GM23338 (cell line): ENCODE measurements around the gene INO80. TPM values are rescaled to one million over a fixed set of nuclear protein-coding genes. Genes with fewer than 3 reads are reported as not detected.

Source experiments
- ATAC-seq: fragments of 200-7000 bp; cut with Tn5 transposase; 3 replicates; pipeline ENCODE4 v1.9.1; 2020
- DNase-seq: peaks from one replicate; pipeline ENCODE4 v3.0.0-alpha.2; 2015; ENCODE audit warnings: low spot score
- H2AFZ ChIP-seq: fragments of 200-600 bp; sonication (generic); 2 replicates; pipeline ENCODE4 v1.8.0; 2016; ENCODE audit warnings: antibody characterized with exemption, mild to moderate bottlenecking, moderate library complexity
- H3F3A ChIP-seq: fragments of 200-600 bp; sonication (generic); replicated peaks from 2 replicates; pipeline ENCODE4 v1.8.0; 2017; ENCODE audit warnings: antibody characterized with exemption, mixed run types, low read depth
- H3K27ac ChIP-seq: fragments of 200-600 bp; sonication (generic); 2 replicates; pipeline ENCODE4 v1.6.1; 2016; ENCODE audit warnings: low read depth
- H3K27me3 ChIP-seq: fragments of 200-600 bp; sonication (generic); 2 replicates; pipeline ENCODE4 v1.8.0; 2016; ENCODE audit warnings: mild to moderate bottlenecking, mixed run types, moderate library complexity; ENCODE audit not compliant: insufficient read depth
- H3K36me3 ChIP-seq: fragments of 200-600 bp; sonication (generic); 2 replicates; pipeline ENCODE4 v1.8.0; 2016; ENCODE audit warnings: mild to moderate bottlenecking; ENCODE audit not compliant: insufficient read depth
- H3K4me1 ChIP-seq: fragments of 200-600 bp; sonication (generic); 2 replicates; pipeline ENCODE4 v1.8.0; 2016; ENCODE audit warnings: mild to moderate bottlenecking, moderate library complexity; ENCODE audit not compliant: insufficient read depth
- H3K4me2 ChIP-seq: fragments of 200-600 bp; sonication (generic); 2 replicates; pipeline ENCODE4 v1.7.1; 2017; ENCODE audit warnings: mixed run types
- H3K4me3 ChIP-seq: fragments of 200-600 bp; sonication (generic); 2 replicates; pipeline ENCODE4 v1.6.1; 2016; ENCODE audit warnings: mixed run types
- H3K79me2 ChIP-seq: fragments of 200-600 bp; sonication (generic); replicated peaks from 2 replicates; pipeline ENCODE4 v1.8.0; 2017; ENCODE audit warnings: mild to moderate bottlenecking; ENCODE audit not compliant: insufficient read depth
- H3K9me2 ChIP-seq: fragments of 200-600 bp; sonication (generic); 2 replicates; pipeline ENCODE4 v1.8.0; 2017; ENCODE audit not compliant: insufficient read depth
- H4K20me1 ChIP-seq: fragments of 200-600 bp; sonication (generic); replicated peaks from 2 replicates; pipeline ENCODE4 v1.8.0; 2017; ENCODE audit warnings: mild to moderate bottlenecking; ENCODE audit not compliant: insufficient read depth
- H3K27ac Mint-ChIP-seq: 2 replicates; pipeline ENCODE4 v1.8.0; 2020; ENCODE audit warnings: inconsistent platforms, mild to moderate bottlenecking, moderate library complexity, mixed read lengths
- H3K27me3 Mint-ChIP-seq: 3 replicates; pipeline ENCODE4 v1.8.0; 2022; ENCODE audit warnings: low read depth, mild to moderate bottlenecking, moderate library complexity, mixed read lengths, inconsistent platforms; ENCODE audit not compliant: insufficient read depth, poor library complexity
- H3K36me3 Mint-ChIP-seq: 3 replicates; pipeline ENCODE4 v1.8.0; 2021; ENCODE audit warnings: low read depth, mild to moderate bottlenecking, inconsistent platforms, moderate library complexity, mixed read lengths
- H3K4me1 Mint-ChIP-seq: 3 replicates; pipeline ENCODE4 v1.8.0; 2020; ENCODE audit warnings: mild to moderate bottlenecking, inconsistent platforms, mixed read lengths
- H3K4me3 Mint-ChIP-seq: 3 replicates; pipeline ENCODE4 v1.8.0; 2021; ENCODE audit warnings: moderate library complexity, mild to moderate bottlenecking, inconsistent platforms, mixed read lengths
- H3K9me3 Mint-ChIP-seq: 3 replicates; pipeline ENCODE4 v1.8.0; 2020; ENCODE audit warnings: moderate library complexity, mild to moderate bottlenecking, inconsistent platforms, mixed read lengths
- EZH2phosphoT487 ChIP-seq: fragments of 200-600 bp; sonication (generic); IDR thresholded peaks from one replicate; pipeline ENCODE4 v1.8.1; 2018; ENCODE audit warnings: antibody characterized with exemption; ENCODE audit not compliant: unreplicated experiment
- JUNB ChIP-seq: IDR thresholded peaks from one replicate; pipeline ENCODE4 v1.6.1; 2016; ENCODE audit warnings: antibody characterized with exemption; ENCODE audit not compliant: unreplicated experiment
- STAT1 ChIP-seq: IDR thresholded peaks from one replicate; pipeline ENCODE4 v1.6.1; 2016; ENCODE audit warnings: antibody characterized with exemption; ENCODE audit not compliant: unreplicated experiment
- ZNF331 ChIP-seq: fragments of 250-450 bp; sonication (Bioruptor Pico); IDR thresholded peaks from 2 replicates; pipeline ENCODE4 v1.5.0; 2020; ENCODE audit warnings: low read depth, mild to moderate bottlenecking, moderate library complexity
- polyA plus RNA-seq: library from polyadenylated mRNA; unstranded; fragments of >200 nt; fragmentation: Nextera tagmentation; extraction: Ambion mirVana; gene quantifications from 2 replicates; pipeline ENCODE4 v1.2.1, GENCODE V29; 2016
- total RNA-seq: library from RNA; depleted of rRNA; stranded (reverse); fragments of >200 nt; shearing (Covaris generic); gene quantifications from 2 replicates; pipeline ENCODE4 v1.2.3, GENCODE V29; 2014
- TF ChIP-seq, protein P1 (sequence below): fragments of 250-450 bp; sonication (Bioruptor Pico); IDR thresholded peaks from 2 replicates; pipeline ENCODE4 v1.5.0; 2020; ENCODE audit warnings: mild to moderate bottlenecking, moderate library complexity

The INO80 gene
- total and polyA plus RNA-seq, 2 experiments from 2014 or later = 6.5 to 24.9 TPM

DNA sequence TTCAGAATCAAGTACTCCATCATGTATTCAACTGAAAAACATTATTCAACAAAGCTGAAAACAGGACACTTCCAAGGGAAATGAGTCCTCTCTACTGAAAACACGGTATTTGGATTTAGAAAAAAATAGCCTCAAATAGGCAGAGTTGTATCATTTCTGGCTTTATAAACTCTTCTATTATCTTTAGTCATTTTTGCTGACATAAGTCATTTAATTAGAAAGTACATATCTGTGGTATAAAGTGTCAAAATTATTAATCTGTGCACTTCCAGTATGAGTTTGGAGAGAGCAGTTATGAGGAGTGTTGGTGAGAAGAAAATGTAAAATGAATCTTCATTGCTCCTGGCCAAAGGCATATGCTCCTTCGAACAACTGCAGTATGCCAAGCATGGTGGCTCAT, 59.3 kb downstream of the INO80 start (continued):
- TF ChIP-seq, protein P1, sequence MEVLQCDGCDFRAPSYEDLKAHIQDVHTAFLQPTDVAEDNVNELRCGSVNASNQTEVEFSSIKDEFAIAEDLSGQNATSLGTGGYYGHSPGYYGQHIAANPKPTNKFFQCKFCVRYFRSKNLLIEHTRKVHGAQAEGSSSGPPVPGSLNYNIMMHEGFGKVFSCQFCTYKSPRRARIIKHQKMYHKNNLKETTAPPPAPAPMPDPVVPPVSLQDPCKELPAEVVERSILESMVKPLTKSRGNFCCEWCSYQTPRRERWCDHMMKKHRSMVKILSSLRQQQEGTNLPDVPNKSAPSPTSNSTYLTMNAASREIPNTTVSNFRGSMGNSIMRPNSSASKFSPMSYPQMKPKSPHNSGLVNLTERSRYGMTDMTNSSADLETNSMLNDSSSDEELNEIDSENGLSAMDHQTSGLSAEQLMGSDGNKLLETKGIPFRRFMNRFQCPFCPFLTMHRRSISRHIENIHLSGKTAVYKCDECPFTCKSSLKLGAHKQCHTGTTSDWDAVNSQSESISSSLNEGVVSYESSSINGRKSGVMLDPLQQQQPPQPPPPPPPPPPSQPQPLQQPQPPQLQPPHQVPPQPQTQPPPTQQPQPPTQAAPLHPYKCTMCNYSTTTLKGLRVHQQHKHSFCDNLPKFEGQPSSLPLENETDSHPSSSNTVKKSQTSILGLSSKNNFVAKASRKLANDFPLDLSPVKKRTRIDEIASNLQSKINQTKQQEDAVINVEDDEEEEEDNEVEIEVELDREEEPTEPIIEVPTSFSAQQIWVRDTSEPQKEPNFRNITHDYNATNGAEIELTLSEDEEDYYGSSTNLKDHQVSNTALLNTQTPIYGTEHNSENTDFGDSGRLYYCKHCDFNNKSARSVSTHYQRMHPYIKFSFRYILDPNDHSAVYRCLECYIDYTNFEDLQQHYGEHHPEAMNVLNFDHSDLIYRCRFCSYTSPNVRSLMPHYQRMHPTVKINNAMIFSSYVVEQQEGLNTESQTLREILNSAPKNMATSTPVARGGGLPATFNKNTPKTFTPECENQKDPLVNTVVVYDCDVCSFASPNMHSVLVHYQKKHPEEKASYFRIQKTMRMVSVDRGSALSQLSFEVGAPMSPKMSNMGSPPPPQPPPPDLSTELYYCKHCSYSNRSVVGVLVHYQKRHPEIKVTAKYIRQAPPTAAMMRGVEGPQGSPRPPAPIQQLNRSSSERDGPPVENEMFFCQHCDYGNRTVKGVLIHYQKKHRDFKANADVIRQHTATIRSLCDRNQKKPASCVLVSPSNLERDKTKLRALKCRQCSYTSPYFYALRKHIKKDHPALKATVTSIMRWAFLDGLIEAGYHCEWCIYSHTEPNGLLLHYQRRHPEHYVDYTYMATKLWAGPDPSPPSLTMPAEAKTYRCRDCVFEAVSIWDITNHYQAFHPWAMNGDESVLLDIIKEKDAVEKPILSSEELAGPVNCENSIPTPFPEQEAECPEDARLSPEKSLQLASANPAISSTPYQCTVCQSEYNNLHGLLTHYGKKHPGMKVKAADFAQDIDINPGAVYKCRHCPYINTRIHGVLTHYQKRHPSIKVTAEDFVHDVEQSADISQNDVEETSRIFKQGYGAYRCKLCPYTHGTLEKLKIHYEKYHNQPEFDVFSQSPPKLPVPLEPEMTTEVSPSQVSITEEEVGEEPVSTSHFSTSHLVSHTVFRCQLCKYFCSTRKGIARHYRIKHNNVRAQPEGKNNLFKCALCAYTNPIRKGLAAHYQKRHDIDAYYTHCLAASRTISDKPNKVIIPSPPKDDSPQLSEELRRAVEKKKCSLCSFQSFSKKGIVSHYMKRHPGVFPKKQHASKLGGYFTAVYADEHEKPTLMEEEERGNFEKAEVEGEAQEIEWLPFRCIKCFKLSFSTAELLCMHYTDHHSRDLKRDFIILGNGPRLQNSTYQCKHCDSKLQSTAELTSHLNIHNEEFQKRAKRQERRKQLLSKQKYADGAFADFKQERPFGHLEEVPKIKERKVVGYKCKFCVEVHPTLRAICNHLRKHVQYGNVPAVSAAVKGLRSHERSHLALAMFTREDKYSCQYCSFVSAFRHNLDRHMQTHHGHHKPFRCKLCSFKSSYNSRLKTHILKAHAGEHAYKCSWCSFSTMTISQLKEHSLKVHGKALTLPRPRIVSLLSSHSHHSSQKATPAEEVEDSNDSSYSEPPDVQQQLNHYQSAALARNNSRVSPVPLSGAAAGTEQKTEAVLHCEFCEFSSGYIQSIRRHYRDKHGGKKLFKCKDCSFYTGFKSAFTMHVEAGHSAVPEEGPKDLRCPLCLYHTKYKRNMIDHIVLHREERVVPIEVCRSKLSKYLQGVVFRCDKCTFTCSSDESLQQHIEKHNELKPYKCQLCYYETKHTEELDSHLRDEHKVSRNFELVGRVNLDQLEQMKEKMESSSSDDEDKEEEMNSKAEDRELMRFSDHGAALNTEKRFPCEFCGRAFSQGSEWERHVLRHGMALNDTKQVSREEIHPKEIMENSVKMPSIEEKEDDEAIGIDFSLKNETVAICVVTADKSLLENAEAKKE = no peak
- no peak for TF ChIP-seq JUNB
- no peak for TF ChIP-seq STAT1

DNA sequence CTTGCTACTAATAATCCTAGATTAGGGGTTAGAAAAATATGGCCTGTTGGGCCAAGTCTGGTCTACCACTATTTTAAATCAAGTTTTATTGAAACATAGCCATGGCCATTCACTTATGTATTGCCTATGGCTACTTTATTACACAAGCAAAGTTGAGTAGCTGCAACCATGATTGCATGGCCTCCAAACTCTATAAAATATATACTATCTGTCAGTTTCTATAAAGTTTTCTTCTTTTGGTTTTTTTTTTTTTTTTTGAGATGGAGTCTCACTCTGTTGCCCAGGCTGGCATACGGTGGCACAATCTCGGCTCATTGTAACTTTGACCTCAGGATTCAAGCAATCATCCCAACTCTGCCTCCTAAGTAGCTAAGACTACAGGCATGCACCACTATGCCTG, 60.4 kb downstream of the INO80 start:
- ATAC-seq (no peak), DNase-seq (no peak)
- TF ChIP-seq EZH2phosphoT487 = no peak
- TF ChIP-seq, protein P1 = no peak
- TF ChIP-seq ZNF331 (CRISPR knock-in tag) = no peak
- Histone ChIP-seq H3K4me1 (no peaks in the 10 kb centered on the region), H3K27ac (no peak overlapping the region), H2AFZ (no peak overlapping the region), H3K79me2 (no peaks in the 10 kb centered on the region), H3F3A (0 out of 2 replicates have a peak, but pooled peaks cover 3% of the 10 kb centered on the region), H3K4me2 (no peak overlapping the region), H3K4me3 (no peak overlapping the region), H4K20me1 (peaks cover 5% of the 10 kb centered on the region; the same call in 1 of the 2 replicates), H3K27me3 (no peaks in the 10 kb centered on the region), H3K9me2 (no peaks in the 10 kb centered on the region), H3K36me3 (peaks cover 51% of the 10 kb centered on the region)
- H3K9me3 Mint-ChIP-seq = peaks cover 6% of the 10 kb centered on the region; the same call in 2 of the 3 replicates
- no peaks in the 10 kb centered on the region for H3K4me1 Mint-ChIP-seq
- peaks cover 3% of the 10 kb centered on the region for H3K27me3 Mint-ChIP-seq
- peaks cover 87% of the 10 kb centered on the region for H3K36me3 Mint-ChIP-seq
- no peak overlapping the region for H3K4me3 Mint-ChIP-seq
- H3K27ac Mint-ChIP-seq = no peak overlapping the region
